ENCODE data around the gene FBXO33. TPM values are rescaled to one million over a fixed set of nuclear protein-coding genes. Genes with fewer than 3 reads are reported as not detected.

FBXO33 gene
- total RNA-seq, 4 donors from 2014 or later, result 9.1 to 21.9 (median 12.8) TPM

- Histone ChIP-seq H3K27ac (replicated peaks in 1 of 4) (no peak overlapping the region), H3K4me3 (no peak overlapping the region), H3K36me3 (peaks cover 0 to 10% (median 0%) of the 10 kb centered on the region in 4 donors), H3K27me3 (no peaks in the 10 kb centered on the region), H3K9me3 (no peaks in the 10 kb centered on the region), H3K4me1 (peaks cover 0 to 2% (median 1%) of the 10 kb centered on the region in 4 donors)
- TF ChIP-seq EP300 (IDR thresholded peaks at IDR 0.05), result no peak
- TF ChIP-seq POLR2AphosphoS5 (IDR thresholded peaks at IDR 0.05), result no peak
- TF ChIP-seq CTCF (IDR thresholded peaks at IDR 0.05), result no peak
- no peak for TF ChIP-seq POLR2A (IDR thresholded peaks at IDR 0.05; ENCODE audit: low read depth)
- intact Hi-C loops (cut with DNase I), result no loop called here
- no peak for DNase-seq (ENCODE audit: extremely low spot score)
- 88% methylated on average over 3 of the region's 3 CpGs for WGBS
Observed at GRCh38 chr14:39382463-39382862, 49.8 kb downstream of the FBXO33 start.

- no peak for TF ChIP-seq POLR2AphosphoS5 (IDR thresholded peaks at IDR 0.05)
- TF ChIP-seq CTCF (IDR thresholded peaks at IDR 0.05), result no peak
- TF ChIP-seq EP300 (IDR thresholded peaks at IDR 0.05), result no peak
- no peak for TF ChIP-seq POLR2A (IDR thresholded peaks at IDR 0.05; ENCODE audit: low read depth)
- no peak overlapping the region for H3K27ac ChIP-seq (replicated peaks in 1 of 4)
- 98% methylated on average over 4 of the region's 4 CpGs for WGBS
- intact Hi-C loops (cut with DNase I), result no loop called here
- H3K36me3 ChIP-seq, result peaks cover 0 to 10% (median 0%) of the 10 kb centered on the region in 4 donors
- no peak for DNase-seq (ENCODE audit: extremely low spot score)
- peaks cover 8 to 13% (median 10%) of the 10 kb centered on the region in 4 donors for H3K4me1 ChIP-seq
- no peak overlapping the region for H3K4me3 ChIP-seq
- H3K27me3 ChIP-seq, result no peaks in the 10 kb centered on the region
- no peaks in the 10 kb centered on the region for H3K9me3 ChIP-seq
Observed at GRCh38 chr14:39381366-39381765, 50.9 kb downstream of the FBXO33 start.

DNA sequence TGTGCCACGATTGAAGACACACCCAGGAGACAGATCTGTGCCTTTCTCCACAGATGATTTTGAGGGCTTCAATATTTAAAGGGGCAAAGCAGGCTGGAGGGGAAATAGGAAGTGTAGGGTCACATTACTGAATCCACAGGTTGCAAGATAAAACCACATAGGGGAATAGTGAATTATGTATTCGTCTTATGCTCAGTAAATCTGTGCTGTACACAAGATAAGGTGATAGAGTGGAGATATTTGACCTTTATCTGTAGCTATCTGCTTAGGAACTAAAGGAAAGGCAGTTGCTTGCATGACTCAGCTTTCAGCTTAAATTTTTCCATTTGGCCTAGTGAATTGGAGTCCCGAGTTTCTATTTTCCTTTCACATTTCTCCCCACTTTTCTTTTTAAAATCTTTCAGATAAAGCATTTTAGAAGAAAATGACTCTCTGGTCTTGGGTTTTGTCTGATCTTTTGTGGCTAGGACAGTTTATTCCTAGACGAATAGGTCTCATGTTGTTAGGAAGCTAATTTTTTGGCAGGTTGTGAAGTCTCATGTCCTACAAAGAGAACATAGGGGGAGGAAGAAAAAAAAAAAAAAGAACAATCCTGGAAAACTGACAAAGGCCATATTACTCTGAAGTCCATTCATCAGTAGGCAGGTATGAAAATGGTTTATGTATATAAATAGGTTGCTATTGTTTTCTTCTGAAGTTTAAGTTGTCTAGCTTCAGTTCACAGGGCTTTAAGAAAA is 55.4 kb downstream of the FBXO33 start:
- Histone ChIP-seq H3K4me3 (peak overlapping the region in 1 of 4 donors; percentile 4), H3K27ac (replicated peaks in 1 of 4) (peak overlapping the region; percentile 48 to 68 (median 64)), H3K36me3 (no peaks in the 10 kb centered on the region), H3K27me3 (no peaks in the 10 kb centered on the region), H3K9me3 (no peaks in the 10 kb centered on the region), H3K4me1 (peaks cover 9 to 13% (median 10%) of the 10 kb centered on the region in 4 donors)
- intact Hi-C loops (cut with DNase I), result no loop called here
- DNase-seq (ENCODE audit: extremely low spot score), result no peak
- 20% methylated on average over 4 of the region's 4 CpGs for WGBS
- TF ChIP-seq EP300 (IDR thresholded peaks at IDR 0.05), result no peak
- TF ChIP-seq POLR2A (IDR thresholded peaks at IDR 0.05; ENCODE audit: low read depth), result no peak
- TF ChIP-seq CTCF (IDR thresholded peaks at IDR 0.05), result no peak
- no peak for TF ChIP-seq POLR2AphosphoS5 (IDR thresholded peaks at IDR 0.05)

GRCh38 chr14:39374851-39375250 is 57.4 kb downstream of the FBXO33 start:
- no peak for DNase-seq (ENCODE audit: extremely low spot score)
- TF ChIP-seq POLR2AphosphoS5 (IDR thresholded peaks at IDR 0.05) (no peak), EP300 (IDR thresholded peaks at IDR 0.05) (no peak), CTCF (IDR thresholded peaks at IDR 0.05) (no peak), POLR2A (IDR thresholded peaks at IDR 0.05; ENCODE audit: low read depth) (no peak)
- intact Hi-C loops (cut with DNase I), result no loop called here
- H3K36me3 ChIP-seq, result peaks cover 5 to 10% (median 8%) of the 10 kb centered on the region in 4 donors
- H3K27me3 ChIP-seq, result no peaks in the 10 kb centered on the region
- H3K27ac ChIP-seq (replicated peaks in 1 of 4), result no peak overlapping the region
- no peaks in the 10 kb centered on the region for H3K9me3 ChIP-seq
- peaks cover 9 to 13% (median 9%) of the 10 kb centered on the region in 4 donors for H3K4me1 ChIP-seq
- H3K4me3 ChIP-seq, result no peak overlapping the region
